SK-N-SH (cell line): ENCODE measurements around the gene KRT39.

Source experiments
- CTCF ChIP-seq: fragments of 200-600 bp; sonication (generic); IDR thresholded peaks from 2 replicates; pipeline ENCODE4 v1.6.1; 2017; ENCODE audit warnings: antibody characterized with exemption, mild to moderate bottlenecking, moderate library complexity
- TEAD4 ChIP-seq: IDR thresholded peaks from 2 replicates; pipeline ENCODE4 v1.4.0; 2012; ENCODE audit warnings: mild to moderate bottlenecking, borderline replicate concordance; ENCODE audit not compliant: insufficient read depth

GRCh38 chr17:40937384-40937819, 29.3 kb downstream of the KRT39 start, which contains the start of gene KRT23:
- TF ChIP-seq CTCF (no peak), TEAD4 (no peak)
